Mammary epithelial cell (primary cell): ENCODE measurements around the gene DUSP22.
A peak's percentile ranks its signal among the peaks of the same experiment; 100 is the strongest.

Experiments used
- EZH2 ChIP-seq: IDR thresholded peaks from 2 replicates; pipeline ENCODE4 v1.6.1; 2012; ENCODE audit warnings: low read length, inconsistent platforms, borderline replicate concordance
- TF ChIP-seq, protein P1 (sequence below), 2 donors: IDR thresholded peaks in 1 of 2; conservative IDR thresholded peaks in 1 of 2; 2 replicates each; pipeline ENCODE4 v1.5.1; 2011 to 2012; ENCODE audit warnings: inconsistent platforms in 2 of 2, low read length in 2 of 2, mild to moderate bottlenecking in 2 of 2, control low read depth in 1 of 2, low read depth in 1 of 2; ENCODE audit not compliant: insufficient read depth in 1 of 2; ENCODE audit errors: extremely low read depth in 1 of 2

DNA sequence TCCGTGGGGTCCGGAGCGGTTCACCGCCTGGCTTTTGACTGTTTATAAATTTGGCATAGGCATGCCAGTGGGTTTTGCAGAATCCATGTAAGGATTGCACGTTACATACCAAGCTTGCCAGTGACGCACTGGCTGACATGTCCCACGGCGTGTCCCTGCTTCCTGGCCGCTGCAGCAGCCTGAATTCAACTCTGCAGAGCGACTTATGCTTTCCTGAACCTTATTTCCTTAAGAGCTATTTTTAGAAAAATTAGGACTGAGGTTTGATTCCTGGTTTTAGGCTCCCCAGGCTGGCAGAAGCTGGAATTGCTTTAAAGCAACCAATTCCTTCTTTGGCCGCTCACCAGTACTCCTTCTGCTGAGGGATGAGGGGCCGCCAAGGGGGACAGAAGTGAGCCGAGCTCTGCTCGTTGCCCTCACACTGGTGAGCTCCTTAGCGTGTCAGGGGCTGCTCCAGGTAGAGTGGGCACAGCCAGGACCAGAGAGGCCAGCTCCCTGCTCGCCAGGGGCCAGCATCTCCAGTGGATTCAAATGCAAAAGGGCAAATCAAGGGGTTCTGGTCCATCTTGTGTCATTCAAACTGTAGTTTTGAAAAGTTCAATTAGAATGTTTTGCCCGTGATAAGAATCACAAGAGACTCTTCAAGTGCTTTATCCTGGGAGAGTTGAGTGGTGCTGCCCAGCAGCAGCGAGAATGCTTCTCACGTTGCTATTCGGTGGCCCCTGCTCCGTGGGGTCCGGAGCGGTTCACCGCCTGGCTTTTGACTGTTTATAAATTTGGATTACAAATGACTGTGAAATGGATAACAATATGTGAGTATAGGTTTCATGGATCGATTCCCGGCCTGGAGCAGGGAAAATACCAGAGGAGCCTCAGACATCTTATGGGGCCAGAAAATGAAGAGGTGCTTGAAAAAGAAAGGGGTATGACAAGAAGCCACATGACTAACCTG lies 81.8 kb downstream of the DUSP22 start:
- TF ChIP-seq, protein P1, sequence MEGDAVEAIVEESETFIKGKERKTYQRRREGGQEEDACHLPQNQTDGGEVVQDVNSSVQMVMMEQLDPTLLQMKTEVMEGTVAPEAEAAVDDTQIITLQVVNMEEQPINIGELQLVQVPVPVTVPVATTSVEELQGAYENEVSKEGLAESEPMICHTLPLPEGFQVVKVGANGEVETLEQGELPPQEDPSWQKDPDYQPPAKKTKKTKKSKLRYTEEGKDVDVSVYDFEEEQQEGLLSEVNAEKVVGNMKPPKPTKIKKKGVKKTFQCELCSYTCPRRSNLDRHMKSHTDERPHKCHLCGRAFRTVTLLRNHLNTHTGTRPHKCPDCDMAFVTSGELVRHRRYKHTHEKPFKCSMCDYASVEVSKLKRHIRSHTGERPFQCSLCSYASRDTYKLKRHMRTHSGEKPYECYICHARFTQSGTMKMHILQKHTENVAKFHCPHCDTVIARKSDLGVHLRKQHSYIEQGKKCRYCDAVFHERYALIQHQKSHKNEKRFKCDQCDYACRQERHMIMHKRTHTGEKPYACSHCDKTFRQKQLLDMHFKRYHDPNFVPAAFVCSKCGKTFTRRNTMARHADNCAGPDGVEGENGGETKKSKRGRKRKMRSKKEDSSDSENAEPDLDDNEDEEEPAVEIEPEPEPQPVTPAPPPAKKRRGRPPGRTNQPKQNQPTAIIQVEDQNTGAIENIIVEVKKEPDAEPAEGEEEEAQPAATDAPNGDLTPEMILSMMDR (conservative IDR thresholded peaks at IDR 0.05 in 1 of 2, IDR thresholded peaks at IDR 0.05 in 1 of 2; ENCODE audit: extremely low read depth in 1 of 2, insufficient read depth in 1 of 2, low read depth in 1 of 2, low read length in 2 of 2): peak in 1 of 2 donors; percentile 13
- no peak for TF ChIP-seq EZH2
